IMR-90 (cell line): ENCODE results near the gene MAB21L2.

Experiments used
- CEBPB ChIP-seq: IDR thresholded peaks from 2 replicates; pipeline ENCODE4 v1.6.1; 2012; ENCODE audit warnings: low read depth, low read length, improper control_type of control experiment
- CTCF ChIP-seq: conservative IDR thresholded peaks from 2 replicates; pipeline ENCODE4 v1.5.1; 2012; ENCODE audit warnings: mild to moderate bottlenecking, low read depth, low read length, improper control_type of control experiment
- FOS ChIP-seq: fragments of 150-350 bp; IDR thresholded peaks from 2 replicates; pipeline ENCODE4 v1.6.1; 2016; ENCODE audit warnings: low read depth, low read length
- NFE2L2 ChIP-seq: fragments of 150-350 bp; IDR thresholded peaks from 2 replicates; pipeline ENCODE4 v1.6.1; 2016; ENCODE audit warnings: low read depth, mild to moderate bottlenecking, low read length
- POLR2A ChIP-seq: IDR thresholded peaks from 2 replicates; pipeline ENCODE4 v1.6.1; 2012; ENCODE audit warnings: mild to moderate bottlenecking, low read depth, low read length
- RAD21 ChIP-seq: IDR thresholded peaks from 2 replicates; pipeline ENCODE4 v1.6.1; 2012; ENCODE audit warnings: low read length, improper control_type of control experiment

- TF ChIP-seq RAD21 (no peak), CTCF (no peak), CEBPB (no peak), POLR2A (no peak), FOS (no peak), NFE2L2 (no peak)
Observed at GRCh38 chr4:150573534-150573933, 8.4 kb upstream of the MAB21L2 start.
